Stomach (tissue), 8 donors: ENCODE measurements around the gene STK4. TPM values are rescaled to one million over a fixed set of nuclear protein-coding genes. Genes with fewer than 3 reads are reported as not detected.

Experiments used
- polyA plus RNA-seq, 3 donors: library from polyadenylated mRNA; stranded (reverse); fragments of 200-250 nt; gene quantifications; one replicate each; pipeline ENCODE4 v1.2.3, GENCODE V29; 2013
- small RNA-seq, 4 donors: library from RNA; depleted of rRNA; stranded (forward); fragments of <200 nt; gene quantifications; one replicate each; pipeline ENCODE3, GENCODE V24; 2016
- total RNA-seq, 5 donors: library from RNA; depleted of rRNA; stranded (reverse); fragments of >200 nt; gene quantifications; one replicate each; pipeline versions ENCODE4 v1.1.0 to v1.2.3, GENCODE V29; 2014 to 2016
- donor health status: healthy with polysubstance abuse.
- donor health status: Bipolar disorder and iron deficiency.
- donor health status: healthy.

The STK4 gene
- total and polyA plus RNA-seq, 8 donors, result 4.8 to 49.6 (median 19.3) TPM

Small RNAs within 50 kb of the gene (small RNA-seq; reads per million reads assigned to genes)
- 0 reads per million in 4 donors for gene RF00019

Other genes with a start within 250 kb of the STK4 start
- gene KCNK15, start 220.6 kb upstream of the STK4 start, total RNA-seq, result 1 to 10 TPM in 3 of 5 donors, not detected in 2; 1.5 to 7.7 (median 4.5) TPM
- 1 to 10 TPM in 1 of 3 donors, under 1 TPM in 2; 0.46 to 2.6 (median 0.78) TPM for gene KCNK15, start 220.6 kb upstream of the STK4 start, polyA plus RNA-seq
- gene RIMS4, start 156.0 kb upstream of the STK4 start, total RNA-seq, result 1 to 10 TPM in 3 of 5 donors, not detected in 2; 1.2 to 2.2 (median 1.3) TPM
- gene RIMS4, start 156.0 kb upstream of the STK4 start, polyA plus RNA-seq, result 1 to 10 TPM in 2 of 3 donors, under 1 TPM in 1; 0.55 to 1.8 (median 1.7) TPM
- gene YWHAB, start 80.8 kb upstream of the STK4 start, total RNA-seq, result 100 to 1,000 TPM in 3 of 5 donors, 10 to 100 TPM in 2; 52.2 to 131 (median 109) TPM
- 100 to 1,000 TPM in 1 of 3 donors, 10 to 100 TPM in 2; 71.8 to 135 (median 76.9) TPM for gene YWHAB, start 80.8 kb upstream of the STK4 start, polyA plus RNA-seq
- gene PABPC1L, start 56.5 kb upstream of the STK4 start, total RNA-seq, result 100 to 1,000 TPM in 1 of 5 donors, 10 to 100 TPM in 3, 1 to 10 TPM in 1; 8.6 to 106 (median 32.0) TPM
- gene PABPC1L, start 56.5 kb upstream of the STK4 start, polyA plus RNA-seq, result 10 to 100 TPM; 15.0 to 38.9 (median 23.3) TPM
- gene TOMM34, start 6.1 kb upstream of the STK4 start, total RNA-seq, result 10 to 100 TPM in 1 of 5 donors, 1 to 10 TPM in 4; 1.7 to 11.6 (median 4.9) TPM
- gene TOMM34, start 6.1 kb upstream of the STK4 start, polyA plus RNA-seq, result 10 to 100 TPM; 14.4 to 15.7 (median 15.4) TPM
- not detected for gene KCNS1, start 134.6 kb downstream of the STK4 start, total RNA-seq
- under 1 TPM in 1 of 3 donors, not detected in 2; 0.30 TPM for gene KCNS1, start 134.6 kb downstream of the STK4 start, polyA plus RNA-seq
- gene WFDC5, start 148.7 kb downstream of the STK4 start, total RNA-seq, result not detected
- 1 to 10 TPM in 1 of 3 donors, not detected in 2; 3.7 TPM for gene WFDC5, start 148.7 kb downstream of the STK4 start, polyA plus RNA-seq
- not detected for gene WFDC12, start 158.0 kb downstream of the STK4 start, total RNA-seq
- gene WFDC12, start 158.0 kb downstream of the STK4 start, polyA plus RNA-seq, result under 1 TPM in 1 of 3 donors, not detected in 2; 0.15 TPM
- 10 to 100 TPM in 1 of 5 donors, 1 to 10 TPM in 2, not detected in 2; 1.6 to 90.4 (median 2.3) TPM for gene PI3, start 208.4 kb downstream of the STK4 start, total RNA-seq
- 100 to 1,000 TPM in 1 of 3 donors, 10 to 100 TPM in 1, 1 to 10 TPM in 1; 4.0 to 172 (median 38.3) TPM for gene PI3, start 208.4 kb downstream of the STK4 start, polyA plus RNA-seq
- not detected for gene SEMG1, start 240.5 kb downstream of the STK4 start, total RNA-seq
- not detected for gene SEMG1, start 240.5 kb downstream of the STK4 start, polyA plus RNA-seq